ENCODE measurements around the gene IGFL2. TPM values are rescaled to one million over a fixed set of nuclear protein-coding genes. Genes with fewer than 3 reads are reported as not detected.

IGFL2 gene
- total RNA-seq, 1 donor from 2014 or later, result not detected

- H3K27me3 Mint-ChIP-seq (ENCODE audit: low read depth), result no peaks in the 10 kb centered on the region
- peaks cover 2% of the 10 kb centered on the region for H3K9me3 Mint-ChIP-seq
- H3K4me1 Mint-ChIP-seq, result peaks cover 7% of the 10 kb centered on the region
- TF ChIP-seq, protein P1, sequence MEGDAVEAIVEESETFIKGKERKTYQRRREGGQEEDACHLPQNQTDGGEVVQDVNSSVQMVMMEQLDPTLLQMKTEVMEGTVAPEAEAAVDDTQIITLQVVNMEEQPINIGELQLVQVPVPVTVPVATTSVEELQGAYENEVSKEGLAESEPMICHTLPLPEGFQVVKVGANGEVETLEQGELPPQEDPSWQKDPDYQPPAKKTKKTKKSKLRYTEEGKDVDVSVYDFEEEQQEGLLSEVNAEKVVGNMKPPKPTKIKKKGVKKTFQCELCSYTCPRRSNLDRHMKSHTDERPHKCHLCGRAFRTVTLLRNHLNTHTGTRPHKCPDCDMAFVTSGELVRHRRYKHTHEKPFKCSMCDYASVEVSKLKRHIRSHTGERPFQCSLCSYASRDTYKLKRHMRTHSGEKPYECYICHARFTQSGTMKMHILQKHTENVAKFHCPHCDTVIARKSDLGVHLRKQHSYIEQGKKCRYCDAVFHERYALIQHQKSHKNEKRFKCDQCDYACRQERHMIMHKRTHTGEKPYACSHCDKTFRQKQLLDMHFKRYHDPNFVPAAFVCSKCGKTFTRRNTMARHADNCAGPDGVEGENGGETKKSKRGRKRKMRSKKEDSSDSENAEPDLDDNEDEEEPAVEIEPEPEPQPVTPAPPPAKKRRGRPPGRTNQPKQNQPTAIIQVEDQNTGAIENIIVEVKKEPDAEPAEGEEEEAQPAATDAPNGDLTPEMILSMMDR (conservative IDR thresholded peaks at IDR 0.05), result no peak
- no peaks in the 10 kb centered on the region for H3K36me3 Mint-ChIP-seq (ENCODE audit: low read depth)
- no peak overlapping the region for H3K4me3 Mint-ChIP-seq
- H3K27ac Mint-ChIP-seq (ENCODE audit: unreplicated experiment), result peak overlapping the region; percentile 52
- no peak for DNase-seq (ENCODE audit: low read depth, low spot score)
Observed at GRCh38 chr19:46141421-46141820, 6.6 kb upstream of the IGFL2 start.

- Mint-ChIP-seq H3K4me1 (peaks cover 10% of the 10 kb centered on the region), H3K27ac (ENCODE audit: unreplicated experiment) (no peak overlapping the region), H3K27me3 (ENCODE audit: low read depth) (no peaks in the 10 kb centered on the region), H3K9me3 (peaks cover 2% of the 10 kb centered on the region), H3K36me3 (ENCODE audit: low read depth) (no peaks in the 10 kb centered on the region), H3K4me3 (no peak overlapping the region)
- TF ChIP-seq, protein P1 (conservative IDR thresholded peaks at IDR 0.05), result no peak
- DNase-seq (ENCODE audit: low read depth, low spot score), result no peak
Observed at GRCh38 chr19:46142294-46142693, 5.7 kb upstream of the IGFL2 start.

DNA sequence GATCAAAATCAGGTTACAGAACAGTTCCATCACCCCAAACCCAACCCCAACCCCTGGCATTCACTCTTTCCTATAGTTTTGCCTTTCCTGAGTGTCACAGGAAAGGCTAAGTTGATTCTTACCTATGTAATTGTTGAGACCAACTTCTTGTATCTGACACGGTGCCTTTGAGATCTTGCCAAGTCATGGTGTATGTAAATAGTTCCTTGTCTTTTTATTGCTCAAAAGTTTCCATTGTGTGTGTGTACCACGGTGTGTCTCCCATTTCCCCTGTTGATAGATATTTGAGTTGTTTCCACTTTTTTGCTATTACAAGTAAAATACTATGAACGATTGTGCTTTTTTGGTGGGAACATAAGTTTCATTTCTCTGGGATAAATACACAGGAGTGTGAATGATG, 3.3 kb upstream of the IGFL2 start:
- DNase-seq (ENCODE audit: low read depth, low spot score), result no peak
- peaks cover 15% of the 10 kb centered on the region for H3K4me1 Mint-ChIP-seq
- H3K36me3 Mint-ChIP-seq (ENCODE audit: low read depth), result no peaks in the 10 kb centered on the region
- no peak overlapping the region for H3K27ac Mint-ChIP-seq (ENCODE audit: unreplicated experiment)
- H3K4me3 Mint-ChIP-seq, result no peak overlapping the region
- H3K27me3 Mint-ChIP-seq (ENCODE audit: low read depth), result peaks cover 6% of the 10 kb centered on the region
- H3K9me3 Mint-ChIP-seq, result peaks cover 2% of the 10 kb centered on the region
- TF ChIP-seq, protein P1 (conservative IDR thresholded peaks at IDR 0.05), result no peak

DNA sequence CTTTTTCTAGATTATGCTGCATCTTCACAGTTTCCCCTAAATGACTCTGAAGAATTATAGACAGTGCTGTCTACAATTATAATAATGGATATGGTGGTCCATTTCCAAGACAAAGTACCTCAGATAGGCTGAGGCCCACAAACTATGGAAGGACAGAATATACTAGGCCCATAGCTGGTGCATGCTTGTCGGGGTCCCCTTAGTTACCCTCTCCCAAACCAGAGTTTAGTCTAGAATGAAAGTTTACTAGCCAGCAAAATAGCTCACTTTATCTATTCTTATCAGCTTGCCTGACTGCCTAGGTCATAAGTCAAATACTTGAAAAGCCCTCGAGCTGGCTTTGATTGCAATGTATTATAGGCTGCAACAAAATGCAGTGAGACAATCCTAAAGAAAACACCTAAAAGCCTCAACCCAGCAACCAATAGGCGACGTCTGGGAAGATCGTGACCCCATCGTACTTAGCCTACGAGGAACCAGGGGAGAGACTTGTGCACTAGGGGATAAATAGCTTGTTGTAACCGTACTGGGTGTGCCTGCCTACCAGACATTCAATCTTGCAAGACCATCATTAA, 785 bp upstream of the IGFL2 start:
- H3K4me3 Mint-ChIP-seq, result no peak overlapping the region

DNA sequence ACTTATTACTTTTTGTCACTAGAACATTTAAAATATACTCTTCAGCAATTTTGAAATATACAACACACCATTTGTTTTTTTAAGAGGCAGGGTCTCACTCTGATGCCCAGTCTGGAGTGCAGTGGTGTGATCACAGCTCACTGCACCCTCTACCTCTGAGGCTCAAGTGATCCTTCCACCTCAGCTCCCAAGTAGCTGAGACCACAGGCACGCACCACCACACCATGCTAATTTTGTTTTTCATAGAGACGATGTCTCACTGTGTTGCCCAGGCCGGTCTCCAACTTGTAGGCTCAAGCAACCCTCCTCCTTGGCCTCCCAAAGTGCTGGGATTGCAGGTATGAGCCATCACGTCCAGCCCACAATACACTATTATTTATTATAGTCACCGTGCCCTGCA, 2.6 kb downstream of the IGFL2 start:
- Mint-ChIP-seq H3K27ac (ENCODE audit: unreplicated experiment) (no peak overlapping the region), H3K4me1 (peaks cover 8% of the 10 kb centered on the region), H3K9me3 (peaks cover 2% of the 10 kb centered on the region), H3K27me3 (ENCODE audit: low read depth) (peaks cover 6% of the 10 kb centered on the region), H3K4me3 (no peak overlapping the region), H3K36me3 (ENCODE audit: low read depth) (no peaks in the 10 kb centered on the region)
- TF ChIP-seq, protein P1 (conservative IDR thresholded peaks at IDR 0.05), result no peak
- no peak for DNase-seq (ENCODE audit: low read depth, low spot score)

More for the DNA sequence above, 785 bp upstream of the IGFL2 start:
- H3K9me3 Mint-ChIP-seq, result peaks cover 2% of the 10 kb centered on the region
- no peak overlapping the region for H3K27ac Mint-ChIP-seq (ENCODE audit: unreplicated experiment)
- H3K36me3 Mint-ChIP-seq (ENCODE audit: low read depth), result no peaks in the 10 kb centered on the region
- TF ChIP-seq, protein P1 (conservative IDR thresholded peaks at IDR 0.05), result no peak
- peaks cover 6% of the 10 kb centered on the region for H3K27me3 Mint-ChIP-seq (ENCODE audit: low read depth)
- DNase-seq (ENCODE audit: low read depth, low spot score), result no peak
- H3K4me1 Mint-ChIP-seq, result peaks cover 8% of the 10 kb centered on the region
